OCI-LY1 (cell line): ENCODE measurements around the gene STK25.

ENCODE experiments used
- H2AFZ ChIP-seq: fragments of 200-600 bp; sonication (generic), shearing (Covaris generic); 2 replicates; pipeline ENCODE4 v1.6.0; 2014; ENCODE audit warnings: antibody characterized with exemption, mild to moderate bottlenecking, low read length
- H3F3A ChIP-seq: fragments of 200-600 bp; sonication (generic), shearing (Covaris generic); 2 replicates; pipeline ENCODE4 v1.6.0; 2014; ENCODE audit warnings: mild to moderate bottlenecking, antibody characterized with exemption, low read length, moderate library complexity; ENCODE audit not compliant: insufficient read depth
- H3K27ac ChIP-seq: fragments of 200-600 bp; sonication (generic); 2 replicates; pipeline ENCODE4 v1.5.1; 2014; ENCODE audit warnings: low read length, mixed run types, mild to moderate bottlenecking, low read depth; ENCODE audit not compliant: poor library complexity, severe bottlenecking
- H3K27me3 ChIP-seq: fragments of 200-600 bp; sonication (generic); 2 replicates; pipeline ENCODE4 v1.6.0; 2014; ENCODE audit warnings: antibody characterized with exemption, mild to moderate bottlenecking, low read length, moderate library complexity; ENCODE audit not compliant: insufficient read depth
- H3K36me3 ChIP-seq: fragments of 200-600 bp; sonication (generic); 2 replicates; pipeline ENCODE4 v1.6.1; 2014; ENCODE audit warnings: mild to moderate bottlenecking, antibody characterized with exemption, low read length, moderate library complexity, mixed read lengths; ENCODE audit not compliant: insufficient read depth
- H3K4me1 ChIP-seq: fragments of 200-600 bp; sonication (generic); 2 replicates; pipeline ENCODE4 v1.5.1; 2014; ENCODE audit warnings: mild to moderate bottlenecking, low read length, moderate library complexity; ENCODE audit not compliant: insufficient read depth, severe bottlenecking
- H3K4me2 ChIP-seq: fragments of 200-600 bp; sonication (generic), shearing (Covaris generic); 2 replicates; pipeline ENCODE4 v1.6.1; 2014; ENCODE audit warnings: low read length
- H3K4me3 ChIP-seq: fragments of 200-600 bp; sonication (generic); 2 replicates; pipeline ENCODE4 v1.5.1; 2014; ENCODE audit warnings: low read length, low read depth, mild to moderate bottlenecking, mixed read lengths; ENCODE audit not compliant: poor library complexity, severe bottlenecking
- H3K79me2 ChIP-seq: fragments of 200-600 bp; shearing (Covaris generic); 2 replicates; pipeline ENCODE4 v1.6.1; 2016; ENCODE audit warnings: mixed run types, low read length, mixed read lengths; ENCODE audit not compliant: insufficient read depth
- H3K9ac ChIP-seq: fragments of 200-600 bp; sonication (generic), shearing (Covaris generic); 2 replicates; pipeline ENCODE4 v1.6.1; 2014; ENCODE audit warnings: mild to moderate bottlenecking, low read length, mixed read lengths
- H3K9me2 ChIP-seq: fragments of 200-600 bp; sonication (generic), shearing (Covaris generic); 2 replicates; pipeline ENCODE4 v1.6.1; 2014; ENCODE audit warnings: low read depth, mild to moderate bottlenecking, low read length, mixed read lengths
- H3K9me3 ChIP-seq: fragments of 200-600 bp; shearing (Covaris generic); 2 replicates; pipeline ENCODE4 v1.6.1; 2014; ENCODE audit warnings: low read length, mixed read lengths
- H4K20me1 ChIP-seq: fragments of 200-600 bp; sonication (generic), shearing (Covaris generic); 2 replicates; pipeline ENCODE4 v1.6.0; 2016; ENCODE audit warnings: mild to moderate bottlenecking, low read length; ENCODE audit not compliant: insufficient read depth
- CTCF ChIP-seq: fragments of 200-600 bp; sonication (generic), shearing (Covaris generic); IDR thresholded peaks from 2 replicates; pipeline ENCODE4 v1.5.1; 2017; ENCODE audit warnings: mild to moderate bottlenecking, antibody characterized with exemption, low read length, moderate library complexity, mixed read lengths
- EZH2 ChIP-seq: fragments of 200-600 bp; sonication (generic), shearing (Covaris generic); IDR thresholded peaks from 2 replicates; pipeline ENCODE4 v1.8.0; 2017; ENCODE audit warnings: borderline replicate concordance, mixed run types, mild to moderate bottlenecking, antibody characterized with exemption, low read length, moderate library complexity, mixed read lengths

The STK25 gene

GRCh38 chr2:241541564-241542277 lies 33.3 kb upstream of the STK25 start:
- Histone ChIP-seq H3K4me3 (no peak overlapping the region), H3K4me1 (no peaks in the 10 kb centered on the region), H3K9ac (no peak overlapping the region), H3K79me2 (no peaks in the 10 kb centered on the region), H4K20me1 (no peaks in the 10 kb centered on the region), H3F3A (no peaks in the 10 kb centered on the region), H3K9me3 (no peaks in the 10 kb centered on the region), H3K4me2 (no peak overlapping the region), H3K36me3 (no peaks in the 10 kb centered on the region), H3K27me3 (peaks cover 6% of the 10 kb centered on the region; the same call in 1 of the 2 replicates), H3K9me2 (no peaks in the 10 kb centered on the region), H2AFZ (no peak overlapping the region), H3K27ac (no peak overlapping the region)
- TF ChIP-seq CTCF (no peak), EZH2 (no peak)

GRCh38 chr2:241540771-241541561 lies 32.6 kb upstream of the STK25 start:
- Histone ChIP-seq H3K27me3 (peaks cover 6% of the 10 kb centered on the region; the same call in 1 of the 2 replicates), H3K4me2 (peak overlapping the region; percentile 24; the same call in 1 of the 2 replicates), H3K9me3 (no peaks in the 10 kb centered on the region), H2AFZ (no peak overlapping the region), H3F3A (no peaks in the 10 kb centered on the region), H3K9me2 (no peaks in the 10 kb centered on the region), H4K20me1 (no peaks in the 10 kb centered on the region), H3K9ac (no peak overlapping the region), H3K27ac (no peak overlapping the region), H3K4me3 (peak overlapping the region; percentile 9), H3K4me1 (no peaks in the 10 kb centered on the region), H3K36me3 (no peaks in the 10 kb centered on the region), H3K79me2 (no peaks in the 10 kb centered on the region)
- TF ChIP-seq CTCF = no peak
- no peak for TF ChIP-seq EZH2

- no peaks in the 10 kb centered on the region for H3K9me2 ChIP-seq
- TF ChIP-seq CTCF (no peak), EZH2 (no peak)
- no peak overlapping the region for H3K9ac ChIP-seq
- no peak overlapping the region for H3K27ac ChIP-seq
- no peaks in the 10 kb centered on the region for H3F3A ChIP-seq
- H3K36me3 ChIP-seq = no peaks in the 10 kb centered on the region
- H3K4me1 ChIP-seq = no peaks in the 10 kb centered on the region
- H2AFZ ChIP-seq = no peak overlapping the region
- H3K27me3 ChIP-seq = peaks cover 6% of the 10 kb centered on the region; the same call in 1 of the 2 replicates
- no peaks in the 10 kb centered on the region for H4K20me1 ChIP-seq
- no peak overlapping the region for H3K4me2 ChIP-seq
- H3K79me2 ChIP-seq = no peaks in the 10 kb centered on the region
- H3K4me3 ChIP-seq = no peak overlapping the region
- no peaks in the 10 kb centered on the region for H3K9me3 ChIP-seq
Observed at GRCh38 chr2:241540401-241540770, 32.0 kb upstream of the STK25 start.
